ENCODE data around the gene NXT1.

- TF ChIP-seq CTCF (IDR thresholded peaks at IDR 0.05) (no peak), POLR2A (IDR thresholded peaks at IDR 0.05) (no peak)
These were observed 7.0 kb upstream of the NXT1 start for GRCh38 chr20:23343590-23343989.

Data from heart left ventricle (tissue), 13 donors.